Lung (tissue), 12 donors: ENCODE measurements around the gene PCSK7. TPM values are rescaled to one million over a fixed set of nuclear protein-coding genes. Genes with fewer than 3 reads are reported as not detected.

Source experiments
- ATAC-seq: fragments of 200-7000 bp; cut with Tn5 transposase; one replicate; pipeline ENCODE4 v1.9.1; 2020; ENCODE audit warnings: moderate number of reproducible peaks; ENCODE audit not compliant: insufficient read depth, low FRiP score
- DNase-seq, 3 donors: peaks; one replicate each; pipeline ENCODE4 v3.0.0-alpha.2; 2013 to 2017
- H3K27ac ChIP-seq, 2 donors: one replicate each; pipeline ENCODE4 v1.5.1; 2013; ENCODE audit warnings: mild to moderate bottlenecking in 2 of 2, moderate library complexity in 2 of 2, control low read depth in 1 of 2, inconsistent platforms in 1 of 2, low read depth in 1 of 2, low read length in 1 of 2
- H3K27me3 ChIP-seq, 3 donors: one replicate each; pipeline ENCODE4 v1.5.1; 2013; ENCODE audit warnings: low read length in 2 of 3; ENCODE audit not compliant: control insufficient read depth in 3 of 3, insufficient read depth in 3 of 3
- H3K36me3 ChIP-seq, 4 donors: one replicate each; pipeline ENCODE4 v1.5.1; 2013; ENCODE audit warnings: low read length in 4 of 4, mild to moderate bottlenecking in 1 of 4, moderate library complexity in 1 of 4; ENCODE audit not compliant: control insufficient read depth in 4 of 4, insufficient read depth in 4 of 4
- H3K4me1 ChIP-seq, 5 donors: one replicate each; pipeline ENCODE4 v1.5.1; 2013; ENCODE audit warnings: low read length in 5 of 5, mild to moderate bottlenecking in 2 of 5, moderate library complexity in 1 of 5; ENCODE audit not compliant: control insufficient read depth in 5 of 5, insufficient read depth in 5 of 5
- H3K4me3 ChIP-seq: one replicate; pipeline ENCODE4 v1.5.1; 2013; ENCODE audit warnings: mild to moderate bottlenecking, control low read depth, moderate library complexity
- H3K9ac ChIP-seq, 2 donors: one replicate each; pipeline ENCODE4 v1.5.1; 2013; ENCODE audit warnings: low read length in 2 of 2, control low read depth in 1 of 2; ENCODE audit not compliant: insufficient read depth in 1 of 2
- H3K9me3 ChIP-seq, 4 donors: one replicate each; pipeline ENCODE4 v1.5.1; 2013; ENCODE audit warnings: low read length in 3 of 4, mild to moderate bottlenecking in 1 of 4, moderate library complexity in 1 of 4; ENCODE audit not compliant: control insufficient read depth in 4 of 4, insufficient read depth in 3 of 4
- WGBS, 2 donors: extraction: QIAGEN DNeasy Blood & Tissue Kit; methylation state at CpG; one replicate each; pipeline ENCODE4 v1.1.7; 2013; 5-methylcytosine and 5-hydroxymethylcytosine counted together
- polyA plus RNA-seq, 2 donors: library from polyadenylated mRNA; stranded (reverse); fragments of 200-250 nt; gene quantifications; one replicate each; pipeline ENCODE4 v1.2.1, GENCODE V29; 2013
- total RNA-seq, 2 donors: library from RNA; depleted of rRNA in 1 of 2; stranded (reverse); fragments of >200 nt in 1 of 2; gene quantifications; one replicate each; pipeline ENCODE4 v1.2.1, GENCODE V29; 2014 to 2021
- TF ChIP-seq, protein P1 (sequence below): IDR thresholded peaks from 2 replicates; pipeline ENCODE4 v1.5.1; 2012; ENCODE audit warnings: mild to moderate bottlenecking; ENCODE audit errors: control extremely low read depth, extremely low read depth
- donor health status: control.
- donor health status: control.
- donor health status: Bipolar disorder and iron deficiency.
- donor health status: healthy.
- donor health status: DM: yes; HTN: yes; CAD: no.

The PCSK7 gene
- total and polyA plus RNA-seq, 4 donors = 29.2 to 82.5 (median 32.9) TPM

DNA sequence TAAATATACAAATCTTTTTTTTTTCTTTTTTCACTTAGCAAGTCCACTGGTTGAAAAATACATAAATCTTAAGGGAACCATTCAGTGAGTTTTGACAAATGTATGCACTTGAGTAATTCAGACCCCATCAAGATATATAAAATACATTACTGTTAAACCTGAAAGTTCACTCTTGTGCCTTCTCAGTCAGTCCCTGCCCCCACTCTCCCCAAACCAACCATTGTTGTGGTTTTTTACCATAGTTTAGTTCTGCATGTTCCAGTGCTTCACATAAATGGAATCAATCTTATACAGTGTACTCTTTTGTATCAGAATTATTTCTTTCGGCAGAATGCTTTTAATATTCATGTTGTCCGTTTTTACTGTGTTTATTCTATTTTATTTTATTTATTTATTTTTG, 26.7 kb upstream of the PCSK7 start:
- DNase-seq = no peak
- ATAC-seq = no peak
- H3K4me3 ChIP-seq = no peak overlapping the region
- H3K9ac ChIP-seq = no peak overlapping the region
- no peak overlapping the region for H3K27ac ChIP-seq
- no peaks in the 10 kb centered on the region for H3K9me3 ChIP-seq
- 95 to 96% methylated on average over 2 of the region's 2 CpGs for WGBS, 2 donors
- H3K4me1 ChIP-seq = no peaks in the 10 kb centered on the region
- H3K36me3 ChIP-seq = peaks cover 4 to 20% (median 12%) of the 10 kb centered on the region in 4 donors
- H3K27me3 ChIP-seq = no peaks in the 10 kb centered on the region
- TF ChIP-seq, protein P1, sequence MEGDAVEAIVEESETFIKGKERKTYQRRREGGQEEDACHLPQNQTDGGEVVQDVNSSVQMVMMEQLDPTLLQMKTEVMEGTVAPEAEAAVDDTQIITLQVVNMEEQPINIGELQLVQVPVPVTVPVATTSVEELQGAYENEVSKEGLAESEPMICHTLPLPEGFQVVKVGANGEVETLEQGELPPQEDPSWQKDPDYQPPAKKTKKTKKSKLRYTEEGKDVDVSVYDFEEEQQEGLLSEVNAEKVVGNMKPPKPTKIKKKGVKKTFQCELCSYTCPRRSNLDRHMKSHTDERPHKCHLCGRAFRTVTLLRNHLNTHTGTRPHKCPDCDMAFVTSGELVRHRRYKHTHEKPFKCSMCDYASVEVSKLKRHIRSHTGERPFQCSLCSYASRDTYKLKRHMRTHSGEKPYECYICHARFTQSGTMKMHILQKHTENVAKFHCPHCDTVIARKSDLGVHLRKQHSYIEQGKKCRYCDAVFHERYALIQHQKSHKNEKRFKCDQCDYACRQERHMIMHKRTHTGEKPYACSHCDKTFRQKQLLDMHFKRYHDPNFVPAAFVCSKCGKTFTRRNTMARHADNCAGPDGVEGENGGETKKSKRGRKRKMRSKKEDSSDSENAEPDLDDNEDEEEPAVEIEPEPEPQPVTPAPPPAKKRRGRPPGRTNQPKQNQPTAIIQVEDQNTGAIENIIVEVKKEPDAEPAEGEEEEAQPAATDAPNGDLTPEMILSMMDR = no peak

DNA sequence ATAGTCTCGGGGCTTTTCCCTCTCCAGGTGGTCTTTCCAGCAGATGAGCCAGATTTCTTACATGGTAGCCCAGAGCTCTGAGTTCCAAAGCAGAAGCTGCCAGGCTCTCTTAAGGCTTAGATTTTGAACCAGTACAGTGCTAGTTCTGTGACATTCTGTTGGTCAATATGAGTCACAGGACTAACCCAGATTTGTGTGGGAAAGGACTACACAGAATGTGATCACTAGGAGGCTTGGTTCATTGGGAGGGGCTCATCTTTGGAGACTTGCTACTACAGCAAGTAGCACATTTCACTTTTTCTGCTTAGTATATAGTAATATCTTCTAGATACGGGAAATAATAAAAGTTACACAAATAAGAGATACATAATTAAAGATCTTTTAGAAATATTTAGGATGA, 24.7 kb upstream of the PCSK7 start:
- Histone ChIP-seq H3K9ac (no peak overlapping the region), H3K9me3 (no peaks in the 10 kb centered on the region), H3K4me1 (no peaks in the 10 kb centered on the region), H3K4me3 (no peak overlapping the region), H3K27ac (no peak overlapping the region), H3K27me3 (no peaks in the 10 kb centered on the region), H3K36me3 (peaks cover 4 to 16% (median 10%) of the 10 kb centered on the region in 4 donors)
- WGBS, 2 donors = 70 to 77% methylated on average over 2 of the region's 2 CpGs
- ATAC-seq (no peak), DNase-seq (no peak)
- TF ChIP-seq, protein P1 = no peak

DNA sequence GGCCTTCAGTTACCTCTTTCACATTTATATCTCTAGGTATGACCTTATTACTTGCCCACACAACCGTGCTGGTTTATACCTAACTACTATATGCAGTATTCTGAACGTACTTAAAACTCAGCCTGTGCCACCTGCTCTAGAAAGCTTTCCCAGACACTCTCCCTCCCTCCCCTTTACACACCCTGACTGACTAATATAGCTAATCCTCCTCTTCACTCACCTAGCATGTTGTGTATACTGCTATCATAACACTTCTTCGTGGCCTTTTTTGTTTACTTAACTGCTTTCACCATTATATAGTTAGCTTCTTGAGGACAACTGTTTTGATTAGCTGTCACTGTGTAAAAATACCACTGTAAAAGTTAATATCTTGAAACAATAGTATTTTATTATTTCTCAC, 24.1 kb upstream of the PCSK7 start:
- Histone ChIP-seq H3K4me3 (no peak overlapping the region), H3K36me3 (peaks cover 4 to 16% (median 10%) of the 10 kb centered on the region in 4 donors), H3K27me3 (no peaks in the 10 kb centered on the region), H3K9ac (no peak overlapping the region), H3K9me3 (no peaks in the 10 kb centered on the region), H3K4me1 (no peaks in the 10 kb centered on the region), H3K27ac (no peak overlapping the region)
- 84 to 88% methylated on average over 3 of the region's 3 CpGs for WGBS, 2 donors
- TF ChIP-seq, protein P1 = no peak
- DNase-seq = no peak
- ATAC-seq = no peak

DNA sequence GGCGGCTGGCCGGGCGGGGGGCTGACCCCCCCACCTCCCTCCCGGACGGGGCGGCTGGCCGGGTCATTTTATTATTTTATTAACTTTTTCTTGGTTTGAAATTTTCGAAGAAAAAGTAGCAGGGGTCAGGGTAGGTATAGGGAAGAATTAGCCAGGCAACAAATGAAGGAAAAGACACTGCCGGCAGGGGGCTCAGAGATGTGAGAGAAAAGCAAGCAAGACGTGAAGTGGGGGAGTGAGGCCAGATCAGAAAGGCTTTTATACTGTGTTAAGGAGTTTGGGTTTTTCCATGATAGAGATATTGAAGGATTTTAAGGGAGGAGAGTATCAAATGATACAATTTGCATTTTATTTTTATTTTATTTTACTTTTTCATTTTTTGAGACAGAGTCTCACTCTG, 19.6 kb upstream of the PCSK7 start:
- Histone ChIP-seq H3K9ac (no peak overlapping the region), H3K4me1 (no peaks in the 10 kb centered on the region), H3K9me3 (no peaks in the 10 kb centered on the region), H3K4me3 (no peak overlapping the region), H3K27me3 (no peaks in the 10 kb centered on the region), H3K36me3 (peaks cover 10 to 32% (median 17%) of the 10 kb centered on the region in 4 donors), H3K27ac (no peak overlapping the region)
- WGBS, 2 donors = 95 to 98% methylated on average over 9 to 10 of the region's 10 CpGs
- ATAC-seq (no peak), DNase-seq (no peak)
- TF ChIP-seq, protein P1 = no peak
